BJ (cell line): ENCODE data around the gene USF2. TPM values are rescaled to one million over a fixed set of nuclear protein-coding genes. Genes with fewer than 3 reads are reported as not detected.

Source experiments
- CTCF ChIA-PET: fragments of 350-600 bp; formaldehyde crosslinking; extraction: SDS; loops from one replicate; lab custom pipeline; 2021; ENCODE audit warnings: antibody characterized with exemption, inconsistent platforms; lab: Yijun Ruan, JAX
- POLR2A ChIA-PET: fragments of 300-600 bp; sonication (Branson Sonifier 250); formaldehyde crosslinking; extraction: SDS; loops from one replicate; lab custom pipeline; 2021; ENCODE audit warnings: antibody characterized with exemption; lab: Charles Lee
- DNase-seq: peaks from one replicate; pipeline ENCODE4 v3.0.0-alpha.2; 2011; ENCODE audit warnings: low read depth
- H3K27me3 ChIP-seq: 2 replicates; pipeline ENCODE4 v1.6.0; 2011; ENCODE audit warnings: low read length; ENCODE audit not compliant: control insufficient read depth, insufficient read depth
- H3K36me3 ChIP-seq: 2 replicates; pipeline ENCODE4 v1.5.1; 2011; ENCODE audit warnings: low read length; ENCODE audit not compliant: control insufficient read depth, insufficient read depth
- H3K4me3 ChIP-seq: 2 replicates; pipeline ENCODE4 v1.5.1; 2011; ENCODE audit warnings: low read depth, mild to moderate bottlenecking, control low read depth, low read length
- CTCF ChIP-seq: IDR thresholded peaks from 2 replicates; pipeline ENCODE4 v1.5.1; 2011; ENCODE audit warnings: low read depth, mild to moderate bottlenecking, control low read depth, inconsistent platforms, low read length, moderate library complexity; ENCODE audit not compliant: insufficient read depth
- polyA plus RNA-seq: library from polyadenylated mRNA; depleted of rRNA; stranded (reverse); fragments of >200 nt; gene quantifications from 2 replicates; pipeline ENCODE4 v1.2.3, GENCODE V29; 2011

Gene USF2
- polyA plus RNA-seq, 1 experiment: 80.3 TPM

GRCh38 chr19:35300339-35300649 lies 31.5 kb downstream of the USF2 start:
- Histone ChIP-seq H3K4me3 (no peak overlapping the region), H3K27me3 (no peaks in the 10 kb centered on the region), H3K36me3 (no peaks in the 10 kb centered on the region)
- ChIA-PET POLR2A (no interaction called here), CTCF (no interaction called here)
- no peak for TF ChIP-seq CTCF
- no peak for DNase-seq

GRCh38 chr19:35301961-35302360 lies 33.2 kb downstream of the USF2 start:
- TF ChIP-seq CTCF: no peak
- CTCF ChIA-PET: no interaction called here
- no peak overlapping the region for H3K4me3 ChIP-seq
- H3K36me3 ChIP-seq: no peaks in the 10 kb centered on the region
- no peak for DNase-seq
- POLR2A ChIA-PET: no interaction called here
- no peaks in the 10 kb centered on the region for H3K27me3 ChIP-seq

- ChIA-PET CTCF (no interaction called here), POLR2A (no interaction called here)
- DNase-seq: no peak
Measured at GRCh38 chr19:35302446-35302845, 33.7 kb downstream of the USF2 start.

GRCh38 chr19:35303357-35303915 lies 34.7 kb downstream of the USF2 start:
- no peak for DNase-seq
- Histone ChIP-seq H3K36me3 (no peaks in the 10 kb centered on the region), H3K4me3 (no peak overlapping the region), H3K27me3 (no peaks in the 10 kb centered on the region)
- ChIA-PET CTCF (no interaction called here), POLR2A (no interaction called here)
- no peak for TF ChIP-seq CTCF

More at GRCh38 chr19:35302446-35302845, 33.7 kb downstream of the USF2 start:
- Histone ChIP-seq H3K27me3 (no peaks in the 10 kb centered on the region), H3K4me3 (no peak overlapping the region), H3K36me3 (no peaks in the 10 kb centered on the region)
- TF ChIP-seq CTCF: no peak

- Histone ChIP-seq H3K36me3 (no peaks in the 10 kb centered on the region), H3K4me3 (no peak overlapping the region), H3K27me3 (no peaks in the 10 kb centered on the region)
- DNase-seq: no peak
- ChIA-PET CTCF (no interaction called here), POLR2A (no interaction called here)
- no peak for TF ChIP-seq CTCF
Measured at GRCh38 chr19:35304036-35304435, 35.3 kb downstream of the USF2 start.
